Lower leg skin (tissue), 3 donors: ENCODE results near the gene ARHGAP15.

Source experiments
- POLR2A ChIP-seq, 2 donors: fragments of 450-650 bp; IDR thresholded peaks; one replicate each; pipeline ENCODE4 v1.6.1; 2016 to 2017; ENCODE audit warnings: antibody characterized with exemption in 2 of 2, mild to moderate bottlenecking in 1 of 2, moderate library complexity in 1 of 2
- TF ChIP-seq, protein P1 (sequence below), 3 donors: fragments of 450-650 bp; IDR thresholded peaks; one replicate each; pipeline ENCODE4 v1.5.1; 2016; ENCODE audit warnings: antibody characterized with exemption in 3 of 3, mild to moderate bottlenecking in 3 of 3, moderate library complexity in 2 of 3

GRCh38 chr2:143533846-143534245 is 404.6 kb downstream of the ARHGAP15 start:
- TF ChIP-seq, protein P1, sequence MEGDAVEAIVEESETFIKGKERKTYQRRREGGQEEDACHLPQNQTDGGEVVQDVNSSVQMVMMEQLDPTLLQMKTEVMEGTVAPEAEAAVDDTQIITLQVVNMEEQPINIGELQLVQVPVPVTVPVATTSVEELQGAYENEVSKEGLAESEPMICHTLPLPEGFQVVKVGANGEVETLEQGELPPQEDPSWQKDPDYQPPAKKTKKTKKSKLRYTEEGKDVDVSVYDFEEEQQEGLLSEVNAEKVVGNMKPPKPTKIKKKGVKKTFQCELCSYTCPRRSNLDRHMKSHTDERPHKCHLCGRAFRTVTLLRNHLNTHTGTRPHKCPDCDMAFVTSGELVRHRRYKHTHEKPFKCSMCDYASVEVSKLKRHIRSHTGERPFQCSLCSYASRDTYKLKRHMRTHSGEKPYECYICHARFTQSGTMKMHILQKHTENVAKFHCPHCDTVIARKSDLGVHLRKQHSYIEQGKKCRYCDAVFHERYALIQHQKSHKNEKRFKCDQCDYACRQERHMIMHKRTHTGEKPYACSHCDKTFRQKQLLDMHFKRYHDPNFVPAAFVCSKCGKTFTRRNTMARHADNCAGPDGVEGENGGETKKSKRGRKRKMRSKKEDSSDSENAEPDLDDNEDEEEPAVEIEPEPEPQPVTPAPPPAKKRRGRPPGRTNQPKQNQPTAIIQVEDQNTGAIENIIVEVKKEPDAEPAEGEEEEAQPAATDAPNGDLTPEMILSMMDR (IDR thresholded peaks at IDR 0.05) = no peak
- no peak for TF ChIP-seq POLR2A (IDR thresholded peaks at IDR 0.05)
